SK-N-SH (cell line): ENCODE measurements around the gene ATP8A2. TPM values are rescaled to one million over a fixed set of nuclear protein-coding genes. Genes with fewer than 3 reads are reported as not detected.

Experiments
- CTCF ChIA-PET: fragments of 300-600, 350-600 bp; formaldehyde crosslinking; extraction: SDS; loops from one replicate; lab custom pipeline; 2021; lab: Yijun Ruan, JAX
- POLR2A ChIA-PET: fragments of 350-600 bp; sonication (Branson Sonifier 250); formaldehyde crosslinking; extraction: SDS; loops from one replicate; lab custom pipeline; 2020; ENCODE audit warnings: antibody characterized with exemption, inconsistent platforms; lab: Yijun Ruan, JAX
- DNase-seq: peaks from one replicate; pipeline ENCODE4 v3.0.0; 2012
- H2AFZ ChIP-seq: fragments of 200-600 bp; sonication (generic); 2 replicates; pipeline ENCODE4 v1.8.1; 2016; ENCODE audit warnings: antibody characterized with exemption, mild to moderate bottlenecking, low read depth
- H3F3A ChIP-seq: fragments of 200-600 bp; sonication (generic); replicated peaks from 2 replicates; pipeline ENCODE3; 2016; ENCODE audit warnings: antibody characterized with exemption, mild to moderate bottlenecking; ENCODE audit not compliant: insufficient read depth
- H3K27ac ChIP-seq, 2 experiments: fragments of 200-500 bp in 1 of 2; fragments of 200-600 bp in 1 of 2; sonication (Bioruptor generic) in 1 of 2; sonication (generic), shearing (Covaris generic) in 1 of 2; 2 replicates each; pipeline versions ENCODE4 v1.5.1 to v1.6.1; 2014 to 2016; ENCODE audit warnings: low read depth in 2 of 2, inconsistent platforms in 1 of 2, low read length in 1 of 2, mild to moderate bottlenecking in 1 of 2, mixed read lengths in 1 of 2
- H3K27me3 ChIP-seq: fragments of 200-600 bp; sonication (generic), shearing (Covaris generic); 2 replicates; pipeline ENCODE4 v1.6.1; 2016; ENCODE audit warnings: mixed run types; ENCODE audit not compliant: insufficient read depth
- H3K36me3 ChIP-seq, 2 experiments: fragments of 200-500 bp in 1 of 2; fragments of 200-600 bp in 1 of 2; sonication (Bioruptor generic) in 1 of 2; sonication (generic) in 1 of 2; replicated peaks in 1 of 2; 2 replicates each; pipeline versions ENCODE3 to v1.5.1; 2014 to 2016; ENCODE audit warnings: low read length in 1 of 2, mild to moderate bottlenecking in 1 of 2; ENCODE audit not compliant: insufficient read depth in 2 of 2, control insufficient read depth in 1 of 2
- H3K4me1 ChIP-seq, 2 experiments: fragments of 200-500 bp in 1 of 2; fragments of 200-600 bp in 1 of 2; sonication (Bioruptor generic) in 1 of 2; sonication (generic), shearing (Covaris generic) in 1 of 2; 2 replicates each; pipeline versions ENCODE4 v1.5.1 to v1.6.1; 2014 to 2016; ENCODE audit warnings: low read depth in 1 of 2, low read length in 1 of 2, mixed run types in 1 of 2; ENCODE audit not compliant: insufficient read depth in 2 of 2, control insufficient read depth in 1 of 2
- H3K4me2 ChIP-seq: fragments of 200-600 bp; sonication (generic), shearing (Covaris generic); 2 replicates; pipeline ENCODE4 v1.6.1; 2017; ENCODE audit warnings: mixed run types
- H3K4me3 ChIP-seq, 2 experiments: fragments of 200-500 bp in 1 of 2; fragments of 200-600 bp in 1 of 2; sonication (Bioruptor generic) in 1 of 2; sonication (generic), shearing (Covaris generic) in 1 of 2; 2 replicates each; pipeline versions ENCODE4 v1.5.1 to v1.8.1; 2014 to 2016; ENCODE audit warnings: low read depth in 2 of 2, inconsistent platforms in 1 of 2, low read length in 1 of 2, mild to moderate bottlenecking in 1 of 2, mixed read lengths in 1 of 2, moderate library complexity in 1 of 2
- H3K79me2 ChIP-seq: fragments of 200-600 bp; sonication (generic); 2 replicates; pipeline ENCODE4 v1.8.1; 2017; ENCODE audit warnings: mild to moderate bottlenecking; ENCODE audit not compliant: insufficient read depth
- H3K9ac ChIP-seq: fragments of 200-600 bp; sonication (generic); 2 replicates; pipeline ENCODE4 v1.6.1; 2017; ENCODE audit warnings: mixed run types
- H3K9me2 ChIP-seq: fragments of 200-600 bp; sonication (generic); 2 replicates; pipeline ENCODE4 v1.6.1; 2017; ENCODE audit warnings: mixed run types
- H3K9me3 ChIP-seq: fragments of 200-600 bp; sonication (generic); 2 replicates; pipeline ENCODE4 v1.6.1; 2017; ENCODE audit warnings: mixed run types, mild to moderate bottlenecking, moderate library complexity
- H4K20me1 ChIP-seq: fragments of 200-600 bp; sonication (generic); 2 replicates; pipeline ENCODE4 v1.6.1; 2017; ENCODE audit warnings: mild to moderate bottlenecking, mixed run types; ENCODE audit not compliant: insufficient read depth
- EP300 ChIP-seq, 2 experiments: IDR thresholded peaks; 2 replicates each; pipeline versions ENCODE4 v1.4.0 to v1.6.1; 2012; ENCODE audit warnings: borderline replicate concordance in 1 of 2, low read depth in 1 of 2, low read length in 1 of 2
- EZH2phosphoT487 ChIP-seq: fragments of 200-600 bp; sonication (generic); IDR thresholded peaks from 2 replicates; pipeline ENCODE4 v1.6.1; 2017; ENCODE audit warnings: low read depth, mixed run types, mild to moderate bottlenecking, antibody characterized with exemption, moderate library complexity, borderline replicate concordance
- GABPA ChIP-seq: IDR thresholded peaks from 2 replicates; pipeline ENCODE4 v1.4.0; 2012; ENCODE audit warnings: low read depth, mild to moderate bottlenecking
- JUND ChIP-seq: IDR thresholded peaks from 2 replicates; pipeline ENCODE4 v1.4.0; 2012
- MXI1 ChIP-seq: IDR thresholded peaks from 2 replicates; pipeline ENCODE4 v1.6.1; 2012; ENCODE audit warnings: mild to moderate bottlenecking, low read depth, low read length, improper control_type of control experiment
- NRF1 ChIP-seq: IDR thresholded peaks from 2 replicates; pipeline ENCODE4 v1.6.1; 2012; ENCODE audit warnings: low read depth, mild to moderate bottlenecking, low read length
- PBX3 ChIP-seq: IDR thresholded peaks from 2 replicates; pipeline ENCODE4; 2012
- RCOR1 ChIP-seq: fragments of 150-350 bp; IDR thresholded peaks from 2 replicates; pipeline ENCODE4 v1.6.1; 2017; ENCODE audit warnings: antibody characterized with exemption, low read length
- RXRA ChIP-seq: IDR thresholded peaks from 2 replicates; pipeline ENCODE4 v1.4.0; 2012; ENCODE audit warnings: low read depth, mild to moderate bottlenecking, borderline replicate concordance
- SIN3A ChIP-seq: IDR thresholded peaks from 2 replicates; pipeline ENCODE4 v1.6.1; 2012; ENCODE audit warnings: low read depth, mild to moderate bottlenecking, low read length, moderate library complexity, borderline replicate concordance
- SMC3 ChIP-seq: IDR thresholded peaks from 2 replicates; pipeline ENCODE4 v1.6.1; 2012; ENCODE audit warnings: low read depth, low read length, improper control_type of control experiment
- TAF1 ChIP-seq: IDR thresholded peaks from 2 replicates; pipeline ENCODE4 v1.6.1; 2012; ENCODE audit warnings: low read depth, mild to moderate bottlenecking, low read length, moderate library complexity, borderline replicate concordance
- TCF12 ChIP-seq: IDR thresholded peaks from 2 replicates; pipeline ENCODE4 v1.4.0; 2012
- USF2 ChIP-seq: fragments of 150-350 bp; IDR thresholded peaks from 2 replicates; pipeline ENCODE4 v1.6.1; 2017; ENCODE audit warnings: antibody characterized with exemption, low read length, low read depth, borderline replicate concordance
- YY1 ChIP-seq: IDR thresholded peaks from 2 replicates; pipeline ENCODE4 v1.4.0; 2012; ENCODE audit warnings: low read depth, mild to moderate bottlenecking
- WGBS: methylation state at CpG from one replicate; pipeline ENCODE4 v1.1.6; 2017; ENCODE audit warnings: low lambda C conversion rate; 5-methylcytosine and 5-hydroxymethylcytosine counted together
- polyA plus RNA-seq, 3 experiments: library from polyadenylated mRNA; depleted of rRNA; stranded (reverse); fragments of >200 nt; gene quantifications; 2 replicates each; pipeline ENCODE4 v1.2.3, GENCODE V29; 2012
- TF ChIP-seq, protein P1 (sequence below): IDR thresholded peaks from 2 replicates; pipeline ENCODE4 v1.4.0; 2012; ENCODE audit warnings: low read depth, borderline replicate concordance

ATP8A2 gene
- polyA plus RNA-seq, 1 of the 3 experiments (the other 2 are of a cell fraction) = 0.02 TPM

DNA sequence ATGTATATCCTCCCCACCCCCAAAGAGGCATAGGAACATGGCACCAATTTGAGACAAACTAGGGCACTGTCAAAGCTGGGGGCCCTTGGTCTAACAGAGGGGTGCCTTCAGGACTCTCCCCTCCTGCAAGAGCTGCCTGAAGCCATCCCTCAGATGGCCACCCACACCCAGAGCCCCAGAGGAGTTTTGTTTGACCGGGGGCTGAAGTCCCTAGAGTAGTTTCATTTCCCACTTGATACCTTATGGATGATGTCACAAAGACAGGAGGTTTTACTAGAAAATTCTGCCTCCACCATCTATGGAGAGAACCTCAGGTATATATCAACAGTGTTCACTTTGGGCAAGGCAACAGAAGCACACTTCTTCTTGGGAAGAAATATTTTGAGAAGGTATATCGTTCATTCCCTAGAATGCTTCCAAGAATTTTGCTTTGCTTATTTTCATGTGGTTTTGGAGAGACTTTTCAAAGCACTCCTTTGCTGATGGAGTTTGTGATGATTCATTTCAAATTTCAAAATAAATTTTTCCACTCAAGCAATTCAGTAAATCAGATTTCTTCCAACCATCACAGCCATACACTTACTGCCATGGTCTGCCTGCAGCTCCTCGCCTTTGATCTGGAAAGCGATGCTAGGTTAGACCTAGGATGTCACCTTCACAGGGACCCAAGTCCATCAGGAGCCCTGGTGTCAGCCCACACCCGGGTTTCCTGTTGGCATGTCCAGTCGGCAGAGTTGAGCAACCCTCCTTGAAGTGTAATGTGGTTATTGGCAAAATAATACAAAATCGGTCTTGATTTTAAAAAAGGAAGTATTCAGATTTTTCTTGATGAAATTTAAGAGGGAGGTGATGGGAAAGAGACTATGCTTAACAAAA lies 473.0 kb downstream of the ATP8A2 start:
- no peak for TF ChIP-seq SMC3
- peaks cover 0 to 7% of the 10 kb centered on the region in 2 experiments; a peak in 2 of 4 replicates for H3K4me1 ChIP-seq
- no peaks in the 10 kb centered on the region for H3F3A ChIP-seq
- no peaks in the 10 kb centered on the region for H3K9me2 ChIP-seq
- H3K79me2 ChIP-seq = no peaks in the 10 kb centered on the region
- H3K27me3 ChIP-seq = no peaks in the 10 kb centered on the region
- CTCF ChIA-PET = no interaction called here
- H3K4me2 ChIP-seq = no peak overlapping the region
- no peak overlapping the region for H3K4me3 ChIP-seq
- DNase-seq = no peak
- H3K9ac ChIP-seq = no peak overlapping the region
- no peak overlapping the region for H3K27ac ChIP-seq
- no peaks in the 10 kb centered on the region for H3K9me3 ChIP-seq
- H2AFZ ChIP-seq = no peak overlapping the region
- no peaks in the 10 kb centered on the region for H4K20me1 ChIP-seq
- H3K36me3 ChIP-seq = no peaks in the 10 kb centered on the region
- POLR2A ChIA-PET = no interaction called here
- 36% methylated on average over 6 of the region's 7 CpGs for WGBS

DNA sequence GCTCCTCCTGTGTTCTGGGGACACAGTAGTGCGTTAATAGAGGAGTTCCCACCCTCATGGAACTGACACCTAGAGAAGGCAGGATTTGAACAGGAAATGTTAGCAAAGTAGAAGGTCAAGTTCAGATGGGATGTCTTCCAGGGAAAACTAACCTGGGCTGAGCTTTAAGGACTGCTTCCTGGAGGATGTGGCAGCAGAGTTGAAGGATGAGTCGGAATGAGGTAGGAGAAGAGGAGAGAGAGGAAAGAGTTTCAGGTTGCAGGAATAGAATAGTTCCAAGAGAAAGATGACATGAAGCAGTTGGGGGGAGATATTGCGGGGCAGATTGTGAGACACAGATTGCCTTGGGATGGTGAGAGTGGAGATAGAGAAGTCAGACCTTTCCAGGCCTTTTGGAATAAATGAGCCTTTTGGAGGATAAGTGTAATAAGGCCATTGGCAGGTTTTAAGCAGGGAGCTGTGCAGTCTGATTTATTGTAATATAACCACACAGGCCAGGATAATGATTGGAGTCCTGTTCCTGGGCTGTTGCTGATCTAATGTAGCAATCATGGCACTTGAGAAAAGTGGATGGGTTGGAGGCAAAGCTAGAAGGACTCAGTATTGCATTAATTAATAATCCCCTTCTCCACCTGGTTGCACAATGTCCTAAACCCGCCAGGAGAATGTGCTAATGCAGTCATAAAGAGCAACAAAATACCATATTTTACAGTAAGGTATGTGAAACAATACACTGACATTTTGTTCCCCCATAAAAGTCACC lies 474.6 kb downstream of the ATP8A2 start:
- Histone ChIP-seq H2AFZ (no peak overlapping the region; the same call in 1 of the 2 replicates), H3K79me2 (no peaks in the 10 kb centered on the region), H3K4me2 (no peak overlapping the region), H3K9ac (no peak overlapping the region), H3K36me3 (no peaks in the 10 kb centered on the region), H3K27ac (no peak overlapping the region), H3K9me2 (no peaks in the 10 kb centered on the region), H3K27me3 (no peaks in the 10 kb centered on the region), H3K4me3 (no peak overlapping the region), H3K9me3 (no peaks in the 10 kb centered on the region), H3F3A (no peaks in the 10 kb centered on the region), H4K20me1 (no peaks in the 10 kb centered on the region), H3K4me1 (peaks cover 0 to 7% of the 10 kb centered on the region in 2 experiments; a peak in 1 of 4 replicates)
- TF ChIP-seq RXRA (no peak), NRF1 (no peak), TAF1 (no peak), GABPA (no peak), USF2 (no peak), MXI1 (no peak), SIN3A (no peak), EZH2phosphoT487 (no peak), PBX3 (no peak), RCOR1 (no peak), EP300 (IDR thresholded peaks at IDR 0.05; ENCODE audit: borderline replicate concordance in 1 of 2, low read depth in 1 of 2, low read length in 1 of 2) (no peak), JUND (no peak), SMC3 (no peak), TCF12 (no peak), YY1 (no peak)
- TF ChIP-seq, protein P1, sequence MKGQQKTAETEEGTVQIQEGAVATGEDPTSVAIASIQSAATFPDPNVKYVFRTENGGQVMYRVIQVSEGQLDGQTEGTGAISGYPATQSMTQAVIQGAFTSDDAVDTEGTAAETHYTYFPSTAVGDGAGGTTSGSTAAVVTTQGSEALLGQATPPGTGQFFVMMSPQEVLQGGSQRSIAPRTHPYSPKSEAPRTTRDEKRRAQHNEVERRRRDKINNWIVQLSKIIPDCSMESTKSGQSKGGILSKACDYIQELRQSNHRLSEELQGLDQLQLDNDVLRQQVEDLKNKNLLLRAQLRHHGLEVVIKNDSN = no peak
- 39% methylated on average over 4 of the region's 4 CpGs for WGBS
- ChIA-PET CTCF (no interaction called here), POLR2A (interaction anchor here (0.6 kb wide), 1 partner anchor 1925 kb away, joined by 3 read pairs; no protein-coding TSS in a partner anchor)
- no peak for DNase-seq
